ENCODE data around the gene SH3GL3.

GRCh38 chr15:83435782-83436181 is 11.4 kb upstream of the SH3GL3 start:
- TF ChIP-seq CTCF (IDR thresholded peaks at IDR 0.05) (no peak), POLR2A (IDR thresholded peaks at IDR 0.05) (no peak)

Measured in Peyer's patch (tissue), 4 donors.